SHP77 treated with DMSO at 0.1 percent for 48 hours (cell line): Measurements from ENCODE around the gene RET.

ENCODE experiments used
- DNase-seq: peaks from one replicate; lab custom pipeline; 2025; lab: John Stamatoyannopoulos, UW

The RET gene

GRCh38 chr10:43044961-43045621 is 31.8 kb upstream of the RET start:
- DNase-seq, result no peak

DNA sequence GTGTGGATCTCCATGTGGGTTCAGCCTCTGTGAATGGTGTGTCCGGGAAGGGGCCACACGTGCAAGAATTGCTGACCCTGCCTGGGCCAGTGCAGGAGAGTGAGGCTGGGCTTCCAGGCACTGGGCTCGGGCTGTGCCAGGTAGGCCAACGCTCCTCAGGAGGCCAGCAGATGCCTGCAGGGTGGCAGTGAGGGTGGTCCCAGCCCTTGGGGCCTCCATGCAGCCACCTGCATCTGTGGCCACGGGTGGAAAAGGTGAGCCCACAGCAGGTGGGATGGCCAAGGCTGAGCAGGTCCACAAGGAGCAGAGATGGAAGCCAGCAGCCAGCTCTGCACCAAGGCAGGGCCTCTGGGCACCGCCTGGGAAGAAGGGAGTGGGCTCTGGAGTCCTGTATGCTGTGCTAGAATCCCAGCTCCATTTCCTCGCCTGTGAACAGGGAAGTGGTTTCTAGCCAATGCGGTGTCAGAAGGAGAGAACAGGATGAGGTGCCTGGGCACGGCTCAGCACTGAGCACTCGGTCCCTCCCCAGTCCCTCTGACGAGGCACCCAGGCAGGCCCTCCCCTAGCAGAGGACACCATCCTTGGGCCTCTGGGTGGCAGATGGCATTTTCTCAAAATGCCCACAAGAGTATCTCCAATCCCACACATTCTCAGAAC is 31.1 kb upstream of the RET start:
- no peak for DNase-seq

GRCh38 chr10:43046288-43046991 is 30.4 kb upstream of the RET start:
- DNase-seq, result no peak

DNA sequence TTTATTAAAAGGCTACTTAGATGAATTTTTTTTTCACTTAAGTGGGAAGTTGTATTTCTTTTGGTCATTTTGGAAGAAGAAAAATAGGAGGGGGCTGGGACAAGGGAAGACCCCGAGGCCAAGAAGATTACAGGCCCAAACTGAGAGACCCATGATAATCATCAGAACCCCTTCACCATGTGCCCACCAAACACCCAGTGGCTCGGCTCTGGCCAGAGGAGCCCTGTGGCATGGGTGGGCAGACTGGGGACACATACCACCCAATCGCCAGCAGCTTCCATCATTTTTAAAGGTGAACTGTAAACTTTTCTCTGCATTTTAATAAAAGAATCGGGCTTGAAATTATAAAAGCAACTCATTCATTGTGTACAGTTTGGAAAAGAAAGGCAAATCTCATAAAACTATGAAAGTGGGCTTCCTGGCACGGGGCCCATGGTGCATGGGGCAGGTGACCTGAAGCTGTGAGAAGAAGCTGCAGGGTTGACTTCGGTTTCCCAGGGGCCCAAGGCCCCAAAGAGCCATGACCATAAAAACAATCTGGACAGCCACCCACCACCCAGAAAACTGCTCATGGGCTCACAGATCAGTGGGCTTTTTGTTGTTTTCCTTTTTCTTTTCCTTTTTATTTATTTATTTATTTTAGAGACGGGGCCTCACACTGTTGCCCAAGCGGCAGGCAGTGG is 29.4 kb upstream of the RET start:
- DNase-seq, result no peak

DNA sequence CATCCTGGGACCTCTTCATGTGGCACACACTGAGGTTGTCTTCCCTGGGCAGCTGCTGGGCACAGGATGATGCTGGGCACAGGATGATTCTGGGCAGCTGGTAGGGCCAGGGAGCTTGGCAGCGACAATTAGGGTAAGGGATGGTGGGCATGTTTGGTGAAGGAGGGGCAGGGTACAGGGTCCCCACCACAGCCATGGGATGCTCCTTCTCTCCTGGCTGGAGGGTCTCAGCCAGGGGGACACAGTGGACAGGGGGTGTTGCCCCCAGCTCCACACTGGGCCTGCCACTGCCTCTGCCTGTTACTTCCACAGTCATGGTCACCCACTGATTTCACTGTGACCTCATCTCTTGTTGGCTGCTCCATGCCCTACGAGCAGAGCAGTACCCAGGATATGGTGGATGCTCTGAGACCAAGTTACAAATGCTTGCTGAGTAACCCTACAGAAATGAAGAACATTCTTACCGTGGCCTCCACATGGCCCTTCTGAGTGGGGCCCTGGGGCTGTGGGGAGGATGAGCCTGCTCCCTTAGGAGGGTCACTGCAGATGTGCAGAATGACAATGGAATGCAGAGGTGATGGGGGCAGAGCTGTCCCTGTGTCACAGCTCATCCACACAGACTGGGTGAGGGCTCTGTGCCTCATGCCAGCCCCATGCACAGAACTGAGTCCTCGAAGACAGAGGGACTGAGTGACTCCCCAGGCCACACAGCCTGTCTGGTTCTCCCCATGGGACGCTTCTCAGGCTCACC is 28.4 kb upstream of the RET start:
- DNase-seq, result no peak

DNA sequence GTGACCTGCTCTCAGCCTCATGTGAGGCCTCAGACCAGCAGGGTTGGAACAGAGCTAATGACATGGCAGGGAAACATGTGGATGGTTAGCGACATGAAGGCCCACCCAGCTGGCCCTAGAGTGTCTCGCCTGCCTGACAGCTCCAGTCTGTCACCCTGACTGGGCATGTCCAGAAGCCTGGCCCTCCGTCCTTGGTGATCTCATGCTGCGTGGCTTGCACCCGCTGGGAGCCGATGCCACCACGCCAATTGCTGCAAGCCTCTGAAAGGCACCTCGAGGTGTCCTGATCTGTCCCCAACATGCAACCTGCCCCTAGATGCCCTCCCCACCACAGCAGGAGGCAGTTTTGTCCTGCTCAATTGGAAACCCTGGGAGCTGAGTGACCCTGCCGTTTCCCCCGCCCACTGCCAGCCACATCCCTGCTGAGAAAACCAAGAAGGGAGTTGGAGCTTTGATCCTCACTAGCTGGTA is 27.8 kb upstream of the RET start:
- DNase-seq, result no peak

DNA sequence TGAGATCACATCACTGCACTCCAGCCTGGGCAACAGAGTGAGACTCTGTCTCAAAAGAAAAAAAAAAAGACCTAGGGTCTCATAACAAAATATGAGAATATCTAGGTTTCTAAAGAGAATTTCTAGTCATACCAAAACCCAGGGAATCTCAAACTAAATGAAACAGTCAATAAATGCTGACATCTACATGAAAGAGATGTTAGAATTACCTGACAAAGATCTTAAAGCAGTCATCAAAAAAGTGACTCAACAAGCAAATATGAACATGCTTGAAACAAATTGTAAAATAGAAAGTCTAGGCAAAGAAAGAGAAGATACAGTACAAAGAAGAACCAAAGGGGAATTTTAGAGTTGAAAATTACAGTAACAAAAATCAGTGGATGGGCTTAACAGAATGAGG is 26.9 kb upstream of the RET start:
- no peak for DNase-seq

GRCh38 chr10:43053825-43054224 is 23.0 kb upstream of the RET start:
- no peak for DNase-seq

DNA sequence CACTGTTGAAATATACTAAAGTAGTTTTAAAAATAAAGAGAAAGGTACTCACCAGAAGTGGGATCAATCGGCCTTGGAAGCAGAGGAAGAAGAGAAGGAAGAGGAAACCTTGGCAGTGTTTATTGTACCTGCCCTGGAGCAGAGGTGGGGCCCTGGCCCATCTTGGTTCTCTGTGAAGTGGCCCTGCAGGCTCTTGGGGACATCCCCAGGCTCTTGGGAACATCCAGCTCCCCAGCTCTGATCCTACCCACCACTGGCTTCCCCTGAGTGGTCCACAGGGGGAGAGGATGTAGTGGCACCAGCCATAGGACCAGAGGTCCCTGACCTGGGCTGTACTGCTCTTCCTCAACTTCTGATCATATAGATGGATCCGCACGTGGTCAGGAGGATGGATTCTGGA is 22.3 kb upstream of the RET start:
- no peak for DNase-seq

GRCh38 chr10:43055217-43055616 is 21.7 kb upstream of the RET start:
- DNase-seq, result peak; percentile 9

DNA sequence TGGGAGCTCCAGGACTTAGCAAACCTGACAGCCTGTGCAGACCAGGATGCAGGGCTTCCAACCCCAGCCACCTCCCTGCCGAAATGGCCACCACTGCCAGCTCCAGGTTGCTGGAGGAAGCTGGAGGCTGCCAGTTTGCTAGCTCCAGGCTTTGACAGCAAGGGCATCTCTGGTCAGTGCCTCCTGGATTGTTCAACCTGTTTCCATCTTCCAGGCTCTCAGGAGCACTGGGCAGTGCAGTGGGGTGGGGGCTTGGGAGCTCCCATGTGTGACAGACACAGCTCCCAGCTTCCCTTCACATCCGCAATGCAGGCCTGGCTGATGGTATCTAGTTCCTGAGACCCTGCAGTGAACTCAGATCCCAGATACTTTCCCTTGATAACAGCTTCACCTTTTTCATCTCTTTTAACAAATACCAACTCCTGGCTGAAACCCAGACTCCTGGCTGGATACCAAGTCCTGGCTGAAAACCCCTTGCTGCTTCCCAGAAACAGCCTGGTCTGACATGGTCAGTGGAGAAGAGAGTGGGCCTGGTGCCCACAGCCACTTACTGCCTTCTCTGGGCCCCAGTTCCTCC is 20.8 kb upstream of the RET start:
- no peak for DNase-seq

DNA sequence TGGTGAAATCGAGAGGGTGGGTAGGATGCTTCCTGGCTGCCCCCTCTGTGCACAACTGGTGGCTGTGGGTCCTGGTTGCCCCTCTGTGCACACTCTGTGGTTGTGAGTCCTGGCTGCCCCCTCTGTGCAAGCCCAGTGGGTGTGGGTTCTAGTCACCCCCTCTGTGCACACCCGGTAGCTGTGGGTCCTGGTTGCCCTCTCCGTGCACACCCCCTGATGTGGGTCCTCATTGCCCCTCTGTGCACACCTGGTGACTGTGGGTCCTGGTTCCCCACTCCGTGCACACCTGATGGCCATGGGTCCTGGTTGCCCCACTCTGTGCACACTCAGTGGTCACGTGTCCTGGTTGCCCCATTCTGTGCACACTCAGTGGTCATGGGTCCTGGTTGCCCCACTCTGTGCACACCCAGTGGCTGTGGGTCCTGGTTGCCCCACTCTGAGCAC is 20.3 kb upstream of the RET start:
- no peak for DNase-seq

- DNase-seq, result no peak
Measured at GRCh38 chr10:43057231-43057711, 19.6 kb upstream of the RET start.

- DNase-seq, result no peak
Measured at GRCh38 chr10:43057831-43058340, 19.0 kb upstream of the RET start.

DNA sequence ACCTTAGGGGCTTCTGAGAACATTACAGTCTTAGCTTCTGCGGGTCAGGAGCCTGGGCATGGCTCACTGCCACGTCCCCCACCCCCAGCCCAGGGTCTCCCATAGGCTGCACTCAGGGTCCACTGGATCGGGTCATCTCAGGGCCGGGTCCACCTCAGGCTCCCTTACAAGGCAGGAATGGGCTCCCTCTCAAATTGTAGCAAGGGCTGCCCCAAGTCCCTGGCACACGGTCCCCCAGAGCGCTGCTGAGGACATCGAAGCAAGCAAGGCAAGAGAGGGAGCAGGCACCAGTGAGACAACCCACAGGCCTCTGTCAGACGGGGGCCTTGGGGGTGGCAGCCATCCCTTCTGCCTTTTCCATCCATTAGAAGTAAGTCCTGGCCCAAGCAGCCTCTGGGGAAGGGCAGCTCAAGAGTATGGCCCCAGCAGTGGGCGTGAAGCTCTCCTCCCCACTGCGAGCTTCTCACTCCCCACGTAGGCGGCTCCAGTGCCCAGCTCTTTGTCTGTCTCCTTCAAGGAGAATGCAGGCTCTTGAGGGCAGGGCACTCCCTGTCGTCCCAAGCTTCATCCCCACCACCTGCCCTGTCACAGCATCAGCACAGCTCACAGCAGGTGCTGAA is 18.0 kb upstream of the RET start:
- no peak for DNase-seq

DNA sequence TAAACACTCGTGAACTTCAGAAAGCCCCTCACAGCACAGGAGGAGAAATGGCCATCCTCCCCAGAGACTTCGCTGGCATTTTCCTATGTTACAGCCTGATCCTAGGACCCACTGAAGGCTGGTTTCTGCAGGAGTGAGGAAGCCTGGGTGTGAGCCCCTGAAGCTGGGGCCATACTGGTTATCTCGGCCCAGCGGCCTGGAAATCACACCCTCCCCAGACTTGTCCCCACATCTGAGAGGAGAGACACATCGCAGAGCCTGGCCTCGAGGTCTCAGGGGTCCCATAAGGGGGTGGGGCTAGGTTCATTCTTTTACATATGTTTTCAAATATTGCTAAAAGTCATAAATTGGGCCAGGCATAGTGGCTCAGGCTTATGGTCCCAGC is 17.5 kb upstream of the RET start:
- no peak for DNase-seq

DNA sequence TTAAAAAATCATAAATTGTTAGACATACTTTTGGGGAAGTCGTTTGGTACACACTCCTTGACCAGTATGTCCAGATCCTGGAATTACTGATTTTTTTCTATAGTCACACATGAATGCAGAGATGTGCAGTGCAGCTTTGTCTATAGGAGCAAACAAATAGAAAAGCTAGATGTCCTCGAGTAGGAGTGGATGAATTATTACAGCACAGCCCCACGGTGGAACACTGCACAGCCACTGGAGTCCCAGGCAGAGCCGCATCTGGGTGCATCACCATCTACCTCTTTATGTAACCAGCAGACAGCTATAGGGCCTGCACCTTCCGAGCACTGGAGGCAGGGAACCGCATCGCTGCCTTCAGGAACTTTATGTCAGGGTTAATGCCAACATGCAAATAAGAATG is 17.0 kb upstream of the RET start:
- no peak for DNase-seq

DNA sequence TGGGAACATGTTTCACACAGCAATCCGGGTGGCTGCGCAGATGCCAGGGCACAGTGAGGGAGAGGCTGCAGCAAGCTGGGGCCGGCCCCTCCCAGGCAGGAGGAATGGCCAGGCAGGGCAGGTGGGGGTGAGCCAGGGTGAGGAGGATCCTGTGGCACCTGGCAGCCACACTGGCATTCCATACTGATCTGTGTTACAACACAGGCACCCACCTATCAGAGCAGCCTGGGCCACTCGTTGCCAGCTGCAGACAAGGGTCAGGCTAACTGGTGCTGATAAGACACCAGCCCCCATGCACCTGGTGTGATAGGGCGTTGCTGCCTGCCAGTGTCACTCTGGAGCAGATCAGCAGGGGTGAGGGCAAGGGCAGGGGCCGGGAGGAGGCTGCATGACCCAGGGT is 16.6 kb upstream of the RET start:
- peak; percentile 10 for DNase-seq

DNA sequence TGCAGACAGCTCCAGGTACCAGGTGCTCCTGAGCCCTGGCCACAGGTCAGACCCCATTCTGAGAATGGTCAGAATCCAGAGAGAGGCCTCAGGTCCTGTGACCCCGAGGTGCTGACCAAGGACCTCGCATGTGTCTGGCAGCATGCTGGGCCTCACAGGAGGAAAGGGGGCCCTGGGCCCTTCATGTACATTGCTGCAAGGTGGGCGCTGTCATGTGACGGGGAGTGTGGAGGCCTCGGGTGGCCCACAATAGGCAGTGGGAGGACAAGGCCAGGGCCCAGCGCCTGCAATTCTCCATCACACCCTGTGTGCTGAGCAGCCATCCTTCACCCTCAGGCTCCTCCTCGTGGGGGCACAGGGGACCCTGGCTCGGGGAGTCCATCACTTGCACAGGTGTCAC is 15.5 kb upstream of the RET start:
- no peak for DNase-seq

GRCh38 chr10:43061760-43062159 is 15.1 kb upstream of the RET start:
- DNase-seq, result no peak
